Endothelial cell of umbilical vein (primary cell): ENCODE measurements around the gene IL16.

ENCODE experiments used
- CTCF ChIP-seq, 2 donors: IDR thresholded peaks; 1 replicate in 1 of 2; 2 replicates in 1 of 2; pipeline ENCODE4 v1.5.1; 2011; ENCODE audit warnings: low read length in 2 of 2, mild to moderate bottlenecking in 2 of 2, moderate library complexity in 2 of 2, control low read depth in 1 of 2, inconsistent platforms in 1 of 2, low read depth in 1 of 2; ENCODE audit not compliant: insufficient read depth in 1 of 2; ENCODE audit errors: extremely low read depth in 1 of 2
- EZH2 ChIP-seq: IDR thresholded peaks from 2 replicates; pipeline ENCODE4 v1.6.1; 2012; ENCODE audit warnings: borderline replicate concordance, low read depth, mild to moderate bottlenecking, moderate library complexity, low read length, inconsistent platforms; ENCODE audit not compliant: severe bottlenecking
- FOS ChIP-seq: IDR thresholded peaks from 2 replicates; pipeline ENCODE4 v1.6.1; 2011; ENCODE audit warnings: mild to moderate bottlenecking, low read length, moderate library complexity, borderline replicate concordance; ENCODE audit not compliant: insufficient read depth
- GATA2 ChIP-seq: IDR thresholded peaks from 2 replicates; pipeline ENCODE4 v1.7.0; 2011; ENCODE audit warnings: low read depth, mild to moderate bottlenecking, moderate library complexity, mixed read lengths, low read length; ENCODE audit not compliant: insufficient read length, insufficient read depth
- MAX ChIP-seq: IDR thresholded peaks from 2 replicates; pipeline ENCODE4 v1.6.1; 2011; ENCODE audit not compliant: insufficient read depth, insufficient read length
- MYC ChIP-seq: IDR thresholded peaks from one replicate; pipeline ENCODE4 v1.6.1; 2011; ENCODE audit warnings: mild to moderate bottlenecking, low read depth, low read length
- POLR2A ChIP-seq: IDR thresholded peaks from 2 replicates; pipeline ENCODE4 v1.6.1; 2012; ENCODE audit warnings: low read depth, mild to moderate bottlenecking, control low read depth, low read length
- POLR2AphosphoS5 ChIP-seq: IDR thresholded peaks from 2 replicates; pipeline ENCODE4 v1.6.1; 2012; ENCODE audit warnings: low read depth, mild to moderate bottlenecking, control low read depth, low read length, moderate library complexity; ENCODE audit not compliant: insufficient read depth

- TF ChIP-seq CTCF (IDR thresholded peaks at IDR 0.05; ENCODE audit: extremely low read depth in 1 of 2, insufficient read depth in 1 of 2, low read depth in 1 of 2, low read length in 2 of 2) (no peak), POLR2AphosphoS5 (no peak), FOS (no peak), POLR2A (no peak), MYC (no peak), EZH2 (no peak), GATA2 (no peak), MAX (no peak)
Measured at GRCh38 chr15:81216422-81216821, 19.7 kb downstream of the IL16 start.
